ENCODE data around the gene ZBTB11. TPM values are rescaled to one million over a fixed set of nuclear protein-coding genes. Genes with fewer than 3 reads are reported as not detected.

The ZBTB11 gene
- total and polyA plus RNA-seq, 2 of the 13 experiments (the other 11 are each of a cell fraction or from before 2014, with no cell fraction given), result 5.9 to 18.1 TPM

DNA sequence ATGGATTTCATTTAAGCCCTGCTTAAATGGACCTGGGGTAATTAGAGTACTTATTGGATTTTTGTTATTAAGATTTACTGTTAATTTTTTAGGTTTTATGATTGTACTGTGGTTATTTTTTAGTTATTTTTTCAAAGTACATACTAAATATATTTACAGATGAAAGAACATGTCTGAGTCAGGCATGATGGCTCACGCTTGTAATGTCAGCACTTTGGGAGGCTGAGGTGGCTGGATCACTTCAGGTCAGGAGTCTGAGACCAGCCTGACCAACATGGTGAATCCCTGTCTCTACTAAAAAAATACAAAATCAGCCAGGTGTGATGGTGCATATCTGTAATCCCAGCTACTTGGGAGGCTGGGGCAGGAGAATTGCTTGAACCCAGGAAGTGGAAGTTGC lies 25.8 kb upstream of the ZBTB11 start:
- FAIRE-seq, result no peak
- no peak overlapping the region for H3K4me2 ChIP-seq (ENCODE audit: low read depth, low read length)
- BruUV-seq (replicated peaks), result no TSS peak

More for the DNA sequence above, 25.8 kb upstream of the ZBTB11 start:
- ChIA-PET POLR2A (no interaction called here), CTCF (ENCODE audit: low intra/inter-chr PET ratio, low total read pairs) (no interaction called here)
- Histone ChIP-seq H3K4me1 (ENCODE audit: insufficient read depth, low read length) (no peaks in the 10 kb centered on the region), H4K20me1 (ENCODE audit: insufficient read depth, low read length) (no peaks in the 10 kb centered on the region), H2AFZ (ENCODE audit: low read length) (no peak overlapping the region), H3K79me2 (ENCODE audit: insufficient read depth, low read length) (no peaks in the 10 kb centered on the region), H3K4me3 (replicated peaks in 1 of 3; ENCODE audit: insufficient read depth in 1 of 3, low read depth in 2 of 3, low read length in 3 of 3) (no peak overlapping the region), H3K36me3 (replicated peaks in 1 of 2; ENCODE audit: control insufficient read depth in 1 of 2, insufficient read depth in 2 of 2, low read length in 2 of 2) (no peaks in the 10 kb centered on the region), H3K27ac (ENCODE audit: extremely low read length, insufficient read depth, low read length) (no peak overlapping the region), H3K9me3 (ENCODE audit: low read length) (no peaks in the 10 kb centered on the region), H3K27me3 (ENCODE audit: control insufficient read depth in 1 of 2, insufficient read depth in 2 of 2, low read length in 2 of 2) (no peaks in the 10 kb centered on the region), H3K9ac (ENCODE audit: insufficient read depth, low read depth, low read length) (no peak overlapping the region)
- TF ChIP-seq EZH2 (conservative IDR thresholded peaks at IDR 0.05; ENCODE audit: low read depth, low read length) (no peak), ZNF772 (CRISPR knock-in tag; IDR thresholded peaks at IDR 0.05) (no peak), GMEB1 (CRISPR knock-in tag; IDR thresholded peaks at IDR 0.05; ENCODE audit: borderline replicate concordance) (no peak), ZNF326 (CRISPR knock-in tag; IDR thresholded peaks at IDR 0.05; ENCODE audit: borderline replicate concordance) (no peak), DMAP1 (CRISPR knock-in tag; IDR thresholded peaks at IDR 0.05) (no peak), ZNF570 (CRISPR knock-in tag; IDR thresholded peaks at IDR 0.05; ENCODE audit: borderline replicate concordance) (no peak), TMF1 (CRISPR knock-in tag; IDR thresholded peaks at IDR 0.05; ENCODE audit: low read depth) (no peak), MED13 (CRISPR knock-in tag; IDR thresholded peaks at IDR 0.05) (no peak), KAT2B (IDR thresholded peaks at IDR 0.05; ENCODE audit: borderline replicate concordance, low read depth, low read length) (no peak), SATB2 (CRISPR knock-in tag; IDR thresholded peaks at IDR 0.05) (no peak)
- TF ChIP-seq, protein P1, sequence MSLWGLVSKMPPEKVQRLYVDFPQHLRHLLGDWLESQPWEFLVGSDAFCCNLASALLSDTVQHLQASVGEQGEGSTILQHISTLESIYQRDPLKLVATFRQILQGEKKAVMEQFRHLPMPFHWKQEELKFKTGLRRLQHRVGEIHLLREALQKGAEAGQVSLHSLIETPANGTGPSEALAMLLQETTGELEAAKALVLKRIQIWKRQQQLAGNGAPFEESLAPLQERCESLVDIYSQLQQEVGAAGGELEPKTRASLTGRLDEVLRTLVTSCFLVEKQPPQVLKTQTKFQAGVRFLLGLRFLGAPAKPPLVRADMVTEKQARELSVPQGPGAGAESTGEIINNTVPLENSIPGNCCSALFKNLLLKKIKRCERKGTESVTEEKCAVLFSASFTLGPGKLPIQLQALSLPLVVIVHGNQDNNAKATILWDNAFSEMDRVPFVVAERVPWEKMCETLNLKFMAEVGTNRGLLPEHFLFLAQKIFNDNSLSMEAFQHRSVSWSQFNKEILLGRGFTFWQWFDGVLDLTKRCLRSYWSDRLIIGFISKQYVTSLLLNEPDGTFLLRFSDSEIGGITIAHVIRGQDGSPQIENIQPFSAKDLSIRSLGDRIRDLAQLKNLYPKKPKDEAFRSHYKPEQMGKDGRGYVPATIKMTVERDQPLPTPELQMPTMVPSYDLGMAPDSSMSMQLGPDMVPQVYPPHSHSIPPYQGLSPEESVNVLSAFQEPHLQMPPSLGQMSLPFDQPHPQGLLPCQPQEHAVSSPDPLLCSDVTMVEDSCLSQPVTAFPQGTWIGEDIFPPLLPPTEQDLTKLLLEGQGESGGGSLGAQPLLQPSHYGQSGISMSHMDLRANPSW (CRISPR knock-in tag; IDR thresholded peaks at IDR 0.05; ENCODE audit: borderline replicate concordance), result no peak
- TF ChIP-seq, protein P2, sequence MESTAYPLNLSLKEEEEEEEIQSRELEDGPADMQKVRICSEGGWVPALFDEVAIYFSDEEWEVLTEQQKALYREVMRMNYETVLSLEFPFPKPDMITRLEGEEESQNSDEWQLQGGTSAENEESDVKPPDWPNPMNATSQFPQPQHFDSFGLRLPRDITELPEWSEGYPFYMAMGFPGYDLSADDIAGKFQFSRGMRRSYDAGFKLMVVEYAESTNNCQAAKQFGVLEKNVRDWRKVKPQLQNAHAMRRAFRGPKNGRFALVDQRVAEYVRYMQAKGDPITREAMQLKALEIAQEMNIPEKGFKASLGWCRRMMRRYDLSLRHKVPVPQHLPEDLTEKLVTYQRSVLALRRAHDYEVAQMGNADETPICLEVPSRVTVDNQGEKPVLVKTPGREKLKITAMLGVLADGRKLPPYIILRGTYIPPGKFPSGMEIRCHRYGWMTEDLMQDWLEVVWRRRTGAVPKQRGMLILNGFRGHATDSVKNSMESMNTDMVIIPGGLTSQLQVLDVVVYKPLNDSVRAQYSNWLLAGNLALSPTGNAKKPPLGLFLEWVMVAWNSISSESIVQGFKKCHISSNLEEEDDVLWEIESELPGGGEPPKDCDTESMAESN (CRISPR knock-in tag; conservative IDR thresholded peaks at IDR 0.05), result no peak
- intact Hi-C loops (cut with micrococcal nuclease; ENCODE audit: unreplicated experiment), result no loop called here
- in situ Hi-C loops (cut with HindIII; ENCODE audit: extremely low pct_ligation_motif_present, low pct_unique_long_range_greater_than_20kb), result no loop called here
- DNase-seq (ENCODE audit: low spot score), result no peak
- 80% methylated on average over 1 of the region's 1 CpG for WGBS (ENCODE audit: low lambda C conversion rate)
- no peak for ATAC-seq

All from HepG2 (cell line).